Spleen (tissue), 7 donors: Measurements from ENCODE around the gene TYR.

Experiments used
- POLR2A ChIP-seq, 3 donors: fragments of 450-650 bp; IDR thresholded peaks; one replicate each; pipeline ENCODE4 v1.5.1; 2017; ENCODE audit warnings: antibody characterized with exemption in 3 of 3, mild to moderate bottlenecking in 1 of 3
- TF ChIP-seq, protein P1 (sequence below), 11 experiments: fragments of 200-600 bp in 7 of 11; fragments of 450-650 bp in 4 of 11; sonication (generic) in 4 of 11; IDR thresholded peaks in 8 of 11; conservative IDR thresholded peaks in 3 of 11; 1 replicate in 7 of 11; 2 replicates in 4 of 11; pipeline versions ENCODE4 v1.4.0 to v1.8.0; 2016 to 2021; ENCODE audit warnings: antibody characterized with exemption in 11 of 11, inconsistent platforms in 4 of 11, mild to moderate bottlenecking in 1 of 11
- donor health status: DM: no; HTN: no; CAD: no; lungs with moderate emphysema.
- donor health status: DM: no; HTN: no; CAD: no.
- donor health status: DM: no; HTN: no; CAD: no.

DNA sequence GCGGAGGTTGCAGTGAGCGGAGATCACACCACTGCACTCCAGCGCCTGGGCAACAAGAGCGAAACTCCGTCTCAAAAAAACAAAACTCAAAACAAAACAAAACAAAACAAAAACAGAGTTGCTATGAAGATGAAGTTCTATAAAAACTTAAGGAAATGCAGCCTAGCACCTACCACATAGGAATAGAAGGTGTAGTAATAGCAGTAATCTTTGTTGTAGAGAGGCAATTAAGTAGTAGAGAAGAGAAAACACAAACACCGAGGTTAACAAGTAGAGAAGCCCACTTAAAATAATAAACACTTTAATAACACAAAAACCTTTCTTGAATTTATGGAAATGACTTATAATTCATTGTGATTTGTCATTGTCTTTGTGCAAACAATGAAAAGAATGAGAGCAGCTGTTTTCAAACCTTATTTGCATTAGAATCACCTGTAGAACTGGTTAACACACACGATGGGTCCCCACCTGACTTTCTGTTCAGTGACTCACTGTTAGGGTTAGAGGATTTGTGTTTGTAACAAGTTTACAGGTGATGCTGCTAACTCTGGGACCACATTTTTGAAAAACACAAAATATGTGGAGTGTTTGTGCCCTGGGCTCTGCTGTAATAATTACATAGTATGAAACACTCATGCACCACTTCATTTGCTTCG lies 43.1 kb downstream of the TYR start:
- TF ChIP-seq, protein P1, sequence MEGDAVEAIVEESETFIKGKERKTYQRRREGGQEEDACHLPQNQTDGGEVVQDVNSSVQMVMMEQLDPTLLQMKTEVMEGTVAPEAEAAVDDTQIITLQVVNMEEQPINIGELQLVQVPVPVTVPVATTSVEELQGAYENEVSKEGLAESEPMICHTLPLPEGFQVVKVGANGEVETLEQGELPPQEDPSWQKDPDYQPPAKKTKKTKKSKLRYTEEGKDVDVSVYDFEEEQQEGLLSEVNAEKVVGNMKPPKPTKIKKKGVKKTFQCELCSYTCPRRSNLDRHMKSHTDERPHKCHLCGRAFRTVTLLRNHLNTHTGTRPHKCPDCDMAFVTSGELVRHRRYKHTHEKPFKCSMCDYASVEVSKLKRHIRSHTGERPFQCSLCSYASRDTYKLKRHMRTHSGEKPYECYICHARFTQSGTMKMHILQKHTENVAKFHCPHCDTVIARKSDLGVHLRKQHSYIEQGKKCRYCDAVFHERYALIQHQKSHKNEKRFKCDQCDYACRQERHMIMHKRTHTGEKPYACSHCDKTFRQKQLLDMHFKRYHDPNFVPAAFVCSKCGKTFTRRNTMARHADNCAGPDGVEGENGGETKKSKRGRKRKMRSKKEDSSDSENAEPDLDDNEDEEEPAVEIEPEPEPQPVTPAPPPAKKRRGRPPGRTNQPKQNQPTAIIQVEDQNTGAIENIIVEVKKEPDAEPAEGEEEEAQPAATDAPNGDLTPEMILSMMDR (IDR thresholded peaks at IDR 0.05 in 8 of 11, conservative IDR thresholded peaks at IDR 0.05 in 3 of 11) = no peak
- TF ChIP-seq POLR2A (IDR thresholded peaks at IDR 0.05) = no peak
